K562 (cell line): ENCODE results near the gene RERE.

Source experiments
- BRCA1 ChIP-seq, 2 experiments: fragments of 450-650 bp in 1 of 2; sonication (generic) in 1 of 2; formaldehyde crosslinking in 1 of 2; IDR thresholded peaks; 2 replicates each; pipeline versions ENCODE4 v1.5.0 to v1.6.1; 2017 to 2020; ENCODE audit warnings: mild to moderate bottlenecking in 1 of 2, missing genetic modification reagents in 1 of 2
- JUNB ChIP-seq: fragments of 450-650 bp; formaldehyde crosslinking; conservative IDR thresholded peaks from 2 replicates; pipeline ENCODE4 v1.4.0; 2020; ENCODE audit warnings: mild to moderate bottlenecking
- MITF ChIP-seq: IDR thresholded peaks from 2 replicates; pipeline ENCODE4 v1.6.1; 2014; ENCODE audit warnings: antibody characterized with exemption
- POLR2A ChIP-seq: fragments of 450-650 bp; conservative IDR thresholded peaks from 2 replicates; pipeline ENCODE4 v1.6.1; 2016
- POLR2AphosphoS5 ChIP-seq: IDR thresholded peaks from 2 replicates; pipeline ENCODE4 v1.6.1; 2011; ENCODE audit warnings: mild to moderate bottlenecking, low read depth, low read length, moderate library complexity; ENCODE audit not compliant: control insufficient read depth, insufficient read depth
- SMAD3 ChIP-seq: fragments of 450-650 bp; formaldehyde crosslinking; conservative IDR thresholded peaks from 2 replicates; pipeline ENCODE4 v1.4.0; 2020; ENCODE audit warnings: mild to moderate bottlenecking
- SP2 ChIP-seq: IDR thresholded peaks from 2 replicates; pipeline ENCODE4 v1.6.1; 2011; ENCODE audit warnings: mild to moderate bottlenecking, low read depth, low read length, moderate library complexity; ENCODE audit not compliant: poor library complexity, severe bottlenecking; ENCODE audit errors: extremely low read depth
- ZNF121 ChIP-seq: sonication (generic); formaldehyde crosslinking; conservative IDR thresholded peaks from 2 replicates; pipeline ENCODE4 v1.8.0; 2022; ENCODE audit warnings: missing genetic modification reagents
- TF ChIP-seq, protein P1 (sequence below), 3 experiments: IDR thresholded peaks in 2 of 3; conservative IDR thresholded peaks in 1 of 3; 2 replicates each; pipeline ENCODE4 v1.5.1; 2011 to 2012; ENCODE audit warnings: low read length in 3 of 3, mild to moderate bottlenecking in 3 of 3, control low read depth in 2 of 3, improper control_type of control experiment in 1 of 3, inconsistent platforms in 1 of 3, low read depth in 1 of 3, mixed read lengths in 1 of 3, moderate library complexity in 1 of 3; ENCODE audit not compliant: insufficient read depth in 2 of 3
- TF ChIP-seq, protein P2 (sequence below): sonication (generic); formaldehyde crosslinking; IDR thresholded peaks from 2 replicates; pipeline ENCODE4 v1.8.0; 2022; ENCODE audit warnings: missing genetic modification reagents, mild to moderate bottlenecking, borderline replicate concordance

DNA sequence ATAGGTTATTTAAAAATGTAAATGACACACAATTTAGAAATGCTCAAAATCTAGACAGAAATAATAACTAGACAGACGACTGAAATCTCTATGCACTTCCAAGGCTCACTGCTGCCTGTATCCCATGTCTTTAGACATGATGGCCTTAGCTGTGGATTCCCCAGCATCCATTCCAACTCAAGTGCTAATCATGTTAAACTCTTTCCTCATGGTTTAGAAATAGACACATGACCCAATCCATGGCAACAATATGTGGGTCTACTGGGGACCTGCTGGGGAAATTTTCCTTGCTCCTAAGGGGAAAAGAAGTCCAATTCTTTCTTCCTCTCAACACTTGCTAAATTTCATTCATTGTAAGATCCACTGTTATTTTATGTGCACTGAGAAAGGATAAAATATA lies 311.0 kb downstream of the RERE start:
- TF ChIP-seq POLR2A (no peak), MITF (no peak), ZNF121 (CRISPR knock-in tag) (no peak), JUNB (no peak), BRCA1 (IDR thresholded peaks at IDR 0.05) (no peak), BRCA1 (CRISPR knock-in tag; IDR thresholded peaks at IDR 0.05) (no peak), SP2 (no peak), SMAD3 (CRISPR knock-in tag) (no peak), POLR2AphosphoS5 (no peak)
- TF ChIP-seq, protein P1, sequence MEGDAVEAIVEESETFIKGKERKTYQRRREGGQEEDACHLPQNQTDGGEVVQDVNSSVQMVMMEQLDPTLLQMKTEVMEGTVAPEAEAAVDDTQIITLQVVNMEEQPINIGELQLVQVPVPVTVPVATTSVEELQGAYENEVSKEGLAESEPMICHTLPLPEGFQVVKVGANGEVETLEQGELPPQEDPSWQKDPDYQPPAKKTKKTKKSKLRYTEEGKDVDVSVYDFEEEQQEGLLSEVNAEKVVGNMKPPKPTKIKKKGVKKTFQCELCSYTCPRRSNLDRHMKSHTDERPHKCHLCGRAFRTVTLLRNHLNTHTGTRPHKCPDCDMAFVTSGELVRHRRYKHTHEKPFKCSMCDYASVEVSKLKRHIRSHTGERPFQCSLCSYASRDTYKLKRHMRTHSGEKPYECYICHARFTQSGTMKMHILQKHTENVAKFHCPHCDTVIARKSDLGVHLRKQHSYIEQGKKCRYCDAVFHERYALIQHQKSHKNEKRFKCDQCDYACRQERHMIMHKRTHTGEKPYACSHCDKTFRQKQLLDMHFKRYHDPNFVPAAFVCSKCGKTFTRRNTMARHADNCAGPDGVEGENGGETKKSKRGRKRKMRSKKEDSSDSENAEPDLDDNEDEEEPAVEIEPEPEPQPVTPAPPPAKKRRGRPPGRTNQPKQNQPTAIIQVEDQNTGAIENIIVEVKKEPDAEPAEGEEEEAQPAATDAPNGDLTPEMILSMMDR (IDR thresholded peaks at IDR 0.05 in 2 of 3, conservative IDR thresholded peaks at IDR 0.05 in 1 of 3; ENCODE audit: insufficient read depth in 2 of 3, low read depth in 1 of 3, low read length in 3 of 3), result no peak
- TF ChIP-seq, protein P2, sequence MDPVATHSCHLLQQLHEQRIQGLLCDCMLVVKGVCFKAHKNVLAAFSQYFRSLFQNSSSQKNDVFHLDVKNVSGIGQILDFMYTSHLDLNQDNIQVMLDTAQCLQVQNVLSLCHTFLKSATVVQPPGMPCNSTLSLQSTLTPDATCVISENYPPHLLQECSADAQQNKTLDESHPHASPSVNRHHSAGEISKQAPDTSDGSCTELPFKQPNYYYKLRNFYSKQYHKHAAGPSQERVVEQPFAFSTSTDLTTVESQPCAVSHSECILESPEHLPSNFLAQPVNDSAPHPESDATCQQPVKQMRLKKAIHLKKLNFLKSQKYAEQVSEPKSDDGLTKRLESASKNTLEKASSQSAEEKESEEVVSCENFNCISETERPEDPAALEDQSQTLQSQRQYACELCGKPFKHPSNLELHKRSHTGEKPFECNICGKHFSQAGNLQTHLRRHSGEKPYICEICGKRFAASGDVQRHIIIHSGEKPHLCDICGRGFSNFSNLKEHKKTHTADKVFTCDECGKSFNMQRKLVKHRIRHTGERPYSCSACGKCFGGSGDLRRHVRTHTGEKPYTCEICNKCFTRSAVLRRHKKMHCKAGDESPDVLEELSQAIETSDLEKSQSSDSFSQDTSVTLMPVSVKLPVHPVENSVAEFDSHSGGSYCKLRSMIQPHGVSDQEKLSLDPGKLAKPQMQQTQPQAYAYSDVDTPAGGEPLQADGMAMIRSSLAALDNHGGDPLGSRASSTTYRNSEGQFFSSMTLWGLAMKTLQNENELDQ (CRISPR knock-in tag), result no peak
